Measurements from ENCODE around the gene CBY3. TPM values are rescaled to one million over a fixed set of nuclear protein-coding genes. Genes with fewer than 3 reads are reported as not detected.

The CBY3 gene
- not detected in 2 replicates for polyA plus RNA-seq

DNA sequence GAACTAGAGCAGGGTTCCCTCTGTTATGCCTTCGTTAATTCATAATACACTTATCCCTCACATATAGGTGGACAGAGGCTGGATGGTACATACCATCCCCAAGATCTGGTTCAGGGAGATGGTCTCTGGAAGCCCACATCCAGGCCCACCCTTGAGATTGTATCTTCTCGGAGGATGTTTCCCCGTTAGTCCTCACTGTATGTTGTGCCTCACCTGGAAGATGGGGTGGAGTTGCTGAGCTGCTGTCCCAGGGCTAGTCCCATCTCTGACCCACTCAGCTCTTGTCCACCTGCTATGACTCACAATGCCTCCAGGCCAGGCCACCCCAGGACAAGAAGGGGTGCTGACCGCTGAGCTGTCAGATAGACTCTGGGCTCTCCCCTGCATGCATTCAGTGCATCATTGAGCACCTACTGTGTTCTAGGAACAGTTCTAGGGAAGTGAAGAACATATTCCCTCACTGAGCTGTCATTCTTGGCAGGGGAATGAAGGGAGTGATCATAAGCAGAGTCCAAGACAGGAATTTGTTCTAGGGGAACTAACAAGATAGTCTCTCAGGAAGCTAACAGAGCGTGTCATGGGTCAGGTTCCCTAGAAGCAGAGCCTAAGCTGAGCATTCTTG is at the start of gene CBY3:
Gene CBY3, minus strand, starts transcription at position 255 of the 622 bp plus-strand sequence. Its CDS starts 116 bp downstream, at position 139.

GRCh38 chr5:179698935-179699615 is 18.2 kb upstream of the CBY3 start, which contains the start of gene CANX:
Gene CANX, plus strand, starts transcription at chr5:179698967. Its CDS starts 6,715 bp downstream, at chr5:179705682.

Other genes starting within 250 kb of the CBY3 start
- gene RUFY1, start 130.5 kb downstream of the CBY3 start, polyA plus RNA-seq = 9.5 and 11.8 TPM in 2 replicates
- gene HNRNPH1, start 57.4 kb downstream of the CBY3 start, polyA plus RNA-seq = 354 and 357 TPM in 2 replicates
- gene CANX, start 17.9 kb upstream of the CBY3 start, polyA plus RNA-seq = 257 and 264 TPM in 2 replicates
- gene MAML1, start 51.8 kb upstream of the CBY3 start, polyA plus RNA-seq = 0.13 and 0.62 TPM in 2 replicates
- gene LTC4S, start 113.0 kb upstream of the CBY3 start, polyA plus RNA-seq = not detected in 2 replicates
- gene MGAT4B, start 125.8 kb upstream of the CBY3 start, polyA plus RNA-seq = 0.66 and 1.6 TPM in 2 replicates
- 19.6 and 26.1 TPM in 2 replicates for gene SQSTM1, start 139.9 kb upstream of the CBY3 start, polyA plus RNA-seq
- 36.5 and 43.1 TPM in 2 replicates for gene MRNIP, start 177.8 kb upstream of the CBY3 start, polyA plus RNA-seq
- gene TBC1D9B, start 226.9 kb upstream of the CBY3 start, polyA plus RNA-seq = 26.8 and 30.6 TPM in 2 replicates

All from Purkinje cell (primary cell).